Activated CD8-positive, alpha-beta memory T cell treated with anti-CD3 and anti-CD28 coated beads, Interleukin-2, amount 50 U/mL, for 48 hours (primary cell): ENCODE data around the gene C16orf74.

Experiments
- DNase-seq: peaks from one replicate; pipeline ENCODE4 v3.0.0-alpha.2; 2020

Gene C16orf74

GRCh38 chr16:85746460-85747215, 4.3 kb downstream of the C16orf74 start:
- no peak for DNase-seq

- no peak for DNase-seq
Measured at GRCh38 chr16:85738923-85739715, 11.8 kb downstream of the C16orf74 start.

- no peak for DNase-seq
Measured at GRCh38 chr16:85736921-85737320, 14.0 kb downstream of the C16orf74 start.

GRCh38 chr16:85735946-85736345, 14.9 kb downstream of the C16orf74 start:
- no peak for DNase-seq

- peak; percentile 66 for DNase-seq
Measured at GRCh38 chr16:85735225-85735635, 15.7 kb downstream of the C16orf74 start.

GRCh38 chr16:85734311-85735017, 16.4 kb downstream of the C16orf74 start:
- DNase-seq: no peak

- no peak for DNase-seq
Measured at GRCh38 chr16:85733839-85734170, 17.1 kb downstream of the C16orf74 start.

- no peak for DNase-seq
Measured at GRCh38 chr16:85733155-85733838, 17.6 kb downstream of the C16orf74 start.

GRCh38 chr16:85731179-85731578, 19.7 kb downstream of the C16orf74 start:
- no peak for DNase-seq

- DNase-seq: no peak
Measured at GRCh38 chr16:85730186-85730465, 20.8 kb downstream of the C16orf74 start.

- DNase-seq: no peak
Measured at GRCh38 chr16:85729452-85730185, 21.3 kb downstream of the C16orf74 start.

- no peak for DNase-seq
Measured at GRCh38 chr16:85728879-85729278, 22.0 kb downstream of the C16orf74 start.

GRCh38 chr16:85724936-85725335, 26.0 kb downstream of the C16orf74 start:
- DNase-seq: no peak

GRCh38 chr16:85724126-85724879, 26.6 kb downstream of the C16orf74 start:
- DNase-seq: no peak

GRCh38 chr16:85722128-85722893, 28.6 kb downstream of the C16orf74 start:
- no peak for DNase-seq

- no peak for DNase-seq
Measured at GRCh38 chr16:85720302-85720637, 30.6 kb downstream of the C16orf74 start.

GRCh38 chr16:85719605-85720301, 31.1 kb downstream of the C16orf74 start:
- DNase-seq: no peak

GRCh38 chr16:85718682-85719081, 32.2 kb downstream of the C16orf74 start:
- no peak for DNase-seq

- no peak for DNase-seq
Measured at GRCh38 chr16:85718153-85718477, 32.8 kb downstream of the C16orf74 start.

GRCh38 chr16:85717393-85718152, 33.3 kb downstream of the C16orf74 start:
- peak; percentile 82 for DNase-seq
